Panc1 (cell line): ENCODE data around the gene TRIM2. TPM values are rescaled to one million over a fixed set of nuclear protein-coding genes. Genes with fewer than 3 reads are reported as not detected.

Source experiments
- ATAC-seq: fragments of 200-7000 bp; cut with Tn5 transposase; 2 replicates; pipeline ENCODE4 v1.9.1; 2020; ENCODE audit warnings: mild to moderate bottlenecking, moderate library complexity
- BruUV-seq: library from RNA; stranded (reverse); fragments of 400-500 nt; replicated peaks from 2 replicates; lab custom pipeline; 2021; lab: Mats Ljungman, UMichigan
- CTCF ChIA-PET: fragments of 300-600 bp; sonication (Branson Sonifier 250); formaldehyde crosslinking; loops from one replicate; lab custom pipeline; 2022; ENCODE audit warnings: antibody characterized with exemption; lab: Charles Lee
- POLR2A ChIA-PET: fragments of 300-600 bp; sonication (Branson Sonifier 250); formaldehyde crosslinking; loops from one replicate; lab custom pipeline; 2022; ENCODE audit warnings: antibody characterized with exemption; lab: Charles Lee
- DNase-seq: peaks from one replicate; pipeline ENCODE4 v3.0.0-alpha.2; 2010; ENCODE audit warnings: low read depth, low spot score
- H3K27ac ChIP-seq: 2 replicates; pipeline ENCODE4 v1.5.1; 2011; ENCODE audit warnings: mild to moderate bottlenecking, low read length, inconsistent platforms
- H3K27me3 ChIP-seq: fragments of 200-500 bp; sonication (Bioruptor generic); 2 replicates; pipeline ENCODE4 v1.6.0; 2014; ENCODE audit warnings: low read length, inconsistent platforms; ENCODE audit not compliant: control insufficient read depth, insufficient read depth
- H3K36me3 ChIP-seq: fragments of 200-500 bp; sonication (Bioruptor generic); 2 replicates; pipeline ENCODE4 v1.5.1; 2014; ENCODE audit warnings: inconsistent platforms, mild to moderate bottlenecking, low read length, moderate library complexity; ENCODE audit not compliant: control insufficient read depth, insufficient read depth
- H3K4me1 ChIP-seq: 2 replicates; pipeline ENCODE4 v1.5.1; 2011; ENCODE audit warnings: inconsistent platforms, mild to moderate bottlenecking, low read length, moderate library complexity; ENCODE audit not compliant: control insufficient read depth, insufficient read depth
- H3K4me3 ChIP-seq, 2 experiments: 2 replicates each; pipeline ENCODE4 v1.5.1; 2011 to 2012; ENCODE audit warnings: low read depth in 2 of 2, low read length in 2 of 2, mild to moderate bottlenecking in 2 of 2, inconsistent platforms in 1 of 2, moderate library complexity in 1 of 2
- H3K9me3 ChIP-seq: fragments of 200-500 bp; sonication (Bioruptor generic); 2 replicates; pipeline ENCODE4 v1.5.1; 2014; ENCODE audit warnings: low read depth, mild to moderate bottlenecking, inconsistent platforms, low read length, moderate library complexity; ENCODE audit not compliant: control insufficient read depth, insufficient read depth
- CTCF ChIP-seq: fragments of 450-650 bp; IDR thresholded peaks from 2 replicates; pipeline ENCODE4 v1.5.1; 2017; ENCODE audit warnings: mild to moderate bottlenecking
- POLR2AphosphoS5 ChIP-seq: IDR thresholded peaks from 2 replicates; pipeline ENCODE4 v1.6.1; 2012; ENCODE audit warnings: mild to moderate bottlenecking, low read depth, low read length, moderate library complexity
- REST ChIP-seq, 2 experiments: IDR thresholded peaks; 2 replicates each; pipeline ENCODE4 v1.6.1; 2011 to 2012; ENCODE audit warnings: low read depth in 2 of 2, control low read depth in 1 of 2, low read length in 1 of 2, mild to moderate bottlenecking in 1 of 2, moderate library complexity in 1 of 2; ENCODE audit not compliant: insufficient read depth in 1 of 2
- SIN3A ChIP-seq: IDR thresholded peaks from 2 replicates; pipeline ENCODE4 v1.6.1; 2012; ENCODE audit warnings: low read depth, mild to moderate bottlenecking, low read length, moderate library complexity, borderline replicate concordance; ENCODE audit not compliant: insufficient read depth
- TCF7L2 ChIP-seq: IDR thresholded peaks from 2 replicates; pipeline ENCODE4 v1.6.1; 2011; ENCODE audit warnings: mild to moderate bottlenecking, low read depth, low read length, inconsistent platforms
- in situ Hi-C: cut with HindIII; loops from 2 replicates; pipeline ENCODE4 v1.10.0; 2016; ENCODE audit warnings: low sequenced_read_pairs, low pct_unique_long_range_greater_than_20kb
- intact Hi-C: fragments of 100-400 bp; cut with micrococcal nuclease; formaldehyde crosslinking; loops from one replicate; pipeline ENCODE4 v1.10.0; 2022; ENCODE audit not compliant: unreplicated experiment
- total RNA-seq: library from RNA; stranded (reverse); gene quantifications from one replicate; pipeline ENCODE4 v1.2.1, GENCODE V29; 2021; ENCODE audit not compliant: unreplicated experiment

The TRIM2 gene
- total RNA-seq, 1 experiment from 2014 or later, result 18.9 TPM

DNA sequence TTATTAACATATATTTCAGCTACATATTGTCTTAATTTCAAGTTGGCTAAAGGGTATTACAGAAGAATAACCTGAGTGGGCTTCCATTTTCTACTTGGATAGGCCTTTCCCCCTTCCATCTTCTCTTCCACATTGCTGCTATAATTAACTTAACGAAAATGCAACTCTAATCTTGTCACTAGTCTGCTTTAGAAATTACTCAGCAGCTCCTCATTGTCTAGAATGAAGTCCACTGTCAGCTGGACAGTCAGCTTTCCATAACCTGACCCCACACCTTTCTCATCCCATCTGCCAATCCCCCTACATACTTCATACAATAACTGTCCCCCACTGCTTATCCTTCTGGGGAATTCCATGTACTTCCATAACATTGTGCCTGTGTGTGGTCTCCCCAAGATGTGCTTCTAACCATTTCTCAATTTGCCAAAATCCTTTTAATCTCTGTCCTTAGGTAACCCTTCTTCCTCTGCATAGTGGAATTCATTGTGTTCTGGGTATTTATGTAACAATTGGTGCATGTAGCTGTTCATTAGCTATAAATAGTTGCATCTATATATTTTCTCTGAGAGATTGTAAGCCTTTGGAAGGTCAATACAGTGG lies 145.1 kb downstream of the TRIM2 start:
- Histone ChIP-seq H3K27ac (no peak overlapping the region), H3K36me3 (peaks cover 2% of the 10 kb centered on the region; the same call in 1 of the 2 replicates), H3K9me3 (no peaks in the 10 kb centered on the region), H3K4me3 (no peak overlapping the region), H3K27me3 (no peaks in the 10 kb centered on the region), H3K4me1 (peaks cover 18% of the 10 kb centered on the region)
- intact Hi-C loops (loop anchor here (10.0 kb wide), 1 partner anchor 395 kb away; no protein-coding TSS in a partner anchor), in situ Hi-C loops (no loop called here)
- TF ChIP-seq REST (IDR thresholded peaks at IDR 0.05; ENCODE audit: insufficient read depth in 1 of 2, low read depth in 2 of 2, low read length in 1 of 2), result no peak
- no peak for TF ChIP-seq POLR2AphosphoS5
- no peak for TF ChIP-seq CTCF
- no peak for TF ChIP-seq SIN3A
- no peak for TF ChIP-seq TCF7L2
- DNase-seq (no peak), ATAC-seq (no peak)
- ChIA-PET POLR2A (no interaction called here), CTCF (interaction anchor here (0.6 kb wide), 1 partner anchor 329 kb away, joined by 3 read pairs; no protein-coding TSS in a partner anchor)
- BruUV-seq, result no TSS peak

- no peaks in the 10 kb centered on the region for H3K4me1 ChIP-seq
- DNase-seq, result no peak
- in situ Hi-C loops, result no loop called here
- intact Hi-C loops, result no loop called here
- ChIA-PET POLR2A (no interaction called here), CTCF (no interaction called here)
- BruUV-seq, result no TSS peak
- no peaks in the 10 kb centered on the region for H3K27me3 ChIP-seq
- no peak overlapping the region for H3K4me3 ChIP-seq
- no peak for TF ChIP-seq SIN3A
- ATAC-seq, result no peak
- H3K9me3 ChIP-seq, result no peaks in the 10 kb centered on the region
- H3K36me3 ChIP-seq, result no peaks in the 10 kb centered on the region
- no peak overlapping the region for H3K27ac ChIP-seq
Observed at GRCh38 chr4:153362184-153362583, 157.9 kb downstream of the TRIM2 start.

- Histone ChIP-seq H3K4me1 (no peaks in the 10 kb centered on the region), H3K27ac (no peak overlapping the region), H3K27me3 (no peaks in the 10 kb centered on the region), H3K4me3 (no peak overlapping the region), H3K36me3 (no peaks in the 10 kb centered on the region), H3K9me3 (no peaks in the 10 kb centered on the region)
- TF ChIP-seq CTCF, result no peak
- no peak for TF ChIP-seq POLR2AphosphoS5
- no peak for TF ChIP-seq SIN3A
- no peak for TF ChIP-seq REST (IDR thresholded peaks at IDR 0.05; ENCODE audit: insufficient read depth in 1 of 2, low read depth in 2 of 2, low read length in 1 of 2)
- no peak for TF ChIP-seq TCF7L2
- in situ Hi-C loops, result no loop called here
- DNase-seq (no peak), ATAC-seq (no peak)
- BruUV-seq, result no TSS peak
- ChIA-PET CTCF (no interaction called here), POLR2A (interaction anchor here (0.7 kb wide), 1 partner anchor 44 kb away, joined by 3 read pairs; no protein-coding TSS in a partner anchor)
- intact Hi-C loops, result no loop called here
Observed at GRCh38 chr4:153364061-153364460, 159.8 kb downstream of the TRIM2 start.
